KBM-7 (cell line): ENCODE results near the gene SLC41A3.
"Not testable (repeated sequence)": the region's sequence is repeated elsewhere in the genome, so short reads cannot be mapped to it uniquely, and the experiment has no call there.

Source experiments
- DNase-seq: peaks from one replicate; pipeline ENCODE4 v3.0.0-alpha.2; 2015
- in situ Hi-C: fragments of 300-500 bp; cut with MboI; formaldehyde crosslinking; loops from 2 replicates; pipeline ENCODE4 v1.14.3; 2020; ENCODE audit warnings: low sequenced_read_pairs, low pct_unique_long_range_greater_than_20kb, mixed read lengths

The SLC41A3 gene

GRCh38 chr3:126108676-126109050, 24.7 kb upstream of the SLC41A3 start:
- DNase-seq: no peak
- in situ Hi-C loops: no loop called here

GRCh38 chr3:126107957-126108675, 24.2 kb upstream of the SLC41A3 start:
- no peak for DNase-seq
- in situ Hi-C loops: no loop called here

- no peak for DNase-seq
- in situ Hi-C loops: no loop called here
These were observed 23.4 kb upstream of the SLC41A3 start for GRCh38 chr3:126107203-126107939.

- in situ Hi-C loops: no loop called here
These were observed 22.6 kb upstream of the SLC41A3 start for GRCh38 chr3:126106336-126107202.

GRCh38 chr3:126105691-126106187, 21.8 kb upstream of the SLC41A3 start:
- DNase-seq: no peak
- in situ Hi-C loops: no loop called here

More at GRCh38 chr3:126106336-126107202, 22.6 kb upstream of the SLC41A3 start:
- no peak for DNase-seq

- in situ Hi-C loops: no loop called here
- no peak for DNase-seq
These were observed 21.1 kb upstream of the SLC41A3 start for GRCh38 chr3:126104742-126105605.

- in situ Hi-C loops: no loop called here
- DNase-seq: no peak
These were observed 20.2 kb upstream of the SLC41A3 start for GRCh38 chr3:126104028-126104635.

GRCh38 chr3:126103121-126104027, 19.4 kb upstream of the SLC41A3 start:
- DNase-seq: no peak
- in situ Hi-C loops: no loop called here

- in situ Hi-C loops: no loop called here
- DNase-seq: no peak
These were observed 18.6 kb upstream of the SLC41A3 start for GRCh38 chr3:126102530-126102951.

GRCh38 chr3:126102011-126102410, 18.1 kb upstream of the SLC41A3 start:
- no peak for DNase-seq
- in situ Hi-C loops: no loop called here

GRCh38 chr3:126101521-126101982, 17.6 kb upstream of the SLC41A3 start:
- DNase-seq: no peak
- in situ Hi-C loops: no loop called here

GRCh38 chr3:126100634-126101301, 16.8 kb upstream of the SLC41A3 start:
- in situ Hi-C loops: no loop called here
- DNase-seq: no peak

GRCh38 chr3:126100269-126100633, 16.3 kb upstream of the SLC41A3 start:
- no peak for DNase-seq
- in situ Hi-C loops: no loop called here

- in situ Hi-C loops: no loop called here
These were observed 14.5 kb upstream of the SLC41A3 start for GRCh38 chr3:126098391-126098858.

GRCh38 chr3:126097801-126098200, 13.9 kb upstream of the SLC41A3 start:
- in situ Hi-C loops: no loop called here
- no peak for DNase-seq

More at GRCh38 chr3:126098391-126098858, 14.5 kb upstream of the SLC41A3 start:
- DNase-seq: no peak

- in situ Hi-C loops, DNase-seq: not testable (repeated sequence)
These were observed 12.3 kb upstream of the SLC41A3 start for GRCh38 chr3:126096274-126096673.

GRCh38 chr3:126092128-126092527, 8.2 kb upstream of the SLC41A3 start:
- DNase-seq, in situ Hi-C loops: not testable (repeated sequence)
